ENCODE results near the gene LY86. TPM values are rescaled to one million over a fixed set of nuclear protein-coding genes. Genes with fewer than 3 reads are reported as not detected.

The LY86 gene
- total and polyA plus RNA-seq, 2 donors (not counting 1 experiment from before 2014, with no cell fraction given), result 68.7 to 90.2 TPM

DNA sequence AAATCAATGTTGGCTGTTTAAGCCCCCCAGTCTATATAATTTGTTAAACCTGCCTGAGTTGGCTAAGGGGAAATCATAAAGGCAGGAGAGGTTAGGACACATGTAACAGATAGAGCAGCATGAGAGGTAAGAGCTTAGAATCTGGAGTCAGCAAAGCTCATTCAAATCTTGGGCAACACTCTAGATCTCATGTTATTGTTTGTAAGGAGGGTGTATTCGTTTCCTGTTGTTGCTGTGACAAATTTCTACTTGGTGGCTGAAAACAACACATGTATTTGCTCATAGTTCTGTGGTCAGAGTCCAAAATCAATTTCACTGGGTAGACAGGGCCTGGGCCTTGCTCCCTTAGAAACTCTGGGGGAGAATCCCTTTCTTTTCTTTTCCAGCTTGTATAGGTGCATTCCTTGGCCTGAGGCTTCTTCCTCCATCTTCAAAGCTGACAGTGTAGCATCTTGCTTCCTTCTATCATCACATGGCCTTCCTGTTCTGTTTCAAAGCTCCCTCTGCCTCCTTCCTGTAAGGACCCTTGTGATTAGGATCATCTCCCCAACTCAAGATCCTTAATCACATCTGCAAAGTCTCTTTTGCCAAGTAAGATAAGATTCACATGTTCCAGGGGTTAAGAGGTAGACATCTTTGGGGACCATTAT is 4.4 kb downstream of the LY86 start:
- H3K9me3 Mint-ChIP-seq (ENCODE audit: insufficient read depth), result no peaks in the 10 kb centered on the region
- Histone ChIP-seq H3K27me3 (replicated peaks in 1 of 4; ENCODE audit: control extremely low read depth in 1 of 4, control insufficient read depth in 3 of 4, insufficient read depth in 4 of 4, low read length in 3 of 4) (no peaks in the 10 kb centered on the region), H3K27ac (ENCODE audit: low read length in 2 of 2) (peak overlapping the region; percentile 88 to 91), H4K20me1 (ENCODE audit: control insufficient read depth, insufficient read depth, low read length, poor library complexity, severe bottlenecking) (peaks cover 19% of the 10 kb centered on the region), H3K4me1 (ENCODE audit: control insufficient read depth in 2 of 2, insufficient read depth in 2 of 2, low read length in 2 of 2) (peaks cover 93% of the 10 kb centered on the region in 2 donors), H3K4me3 (ENCODE audit: control extremely low read depth in 1 of 5, extremely low read depth in 1 of 5, insufficient read depth in 1 of 5, low read depth in 2 of 5, low read length in 4 of 5) (peak overlapping the region in 2 of 5 experiments; percentile 9 to 52), H3K9ac (ENCODE audit: low read length) (peak overlapping the region; percentile 45), H3K9me3 (ENCODE audit: control extremely low read depth in 1 of 3, control insufficient read depth in 2 of 3, insufficient read depth in 1 of 3, low read length in 2 of 3) (peaks cover 0 to 3% (median 0%) of the 10 kb centered on the region in 3 donors), H3K36me3 (replicated peaks in 1 of 2; ENCODE audit: control extremely low read depth in 1 of 2, control insufficient read depth in 1 of 2, extremely low read depth in 1 of 2, insufficient read depth in 2 of 2, low read length in 1 of 2) (peaks cover 0 to 46% of the 10 kb centered on the region in 2 experiments), H3K79me2 (ENCODE audit: control insufficient read depth, insufficient read depth, low read length) (peaks cover 90% of the 10 kb centered on the region), H2AFZ (ENCODE audit: insufficient read depth, low read depth, low read length, poor library complexity, severe bottlenecking) (peak overlapping the region; percentile 7), H3K4me2 (replicated peaks; ENCODE audit: low read depth, low read length, poor library complexity, severe bottlenecking) (peak overlapping the region; percentile 83)
- intact Hi-C loops (cut with micrococcal nuclease), result loop anchor here (1.0 kb wide), 2 partner anchors 17 to 202 kb away; no protein-coding TSS in a partner anchor
- H3K27me3 Mint-ChIP-seq, result no peaks in the 10 kb centered on the region
- ChIA-PET CTCF (interaction anchor here (1.0 to 1.4 kb wide), 2 partner anchors 18 to 46 kb away, joined by 3 to 6 read pairs; no protein-coding TSS in a partner anchor), POLR2A (interaction anchor here (1.0 kb wide), 1 partner anchor 25 kb away, joined by 3 read pairs; no protein-coding TSS in a partner anchor)
- peak overlapping the region; percentile 82 for H3K4me3 Mint-ChIP-seq
- peaks cover 93% of the 10 kb centered on the region for H3K4me1 Mint-ChIP-seq
- WGBS (ENCODE audit: insufficient coverage), result 100% methylated on average over 1 of the region's 1 CpG
- TF ChIP-seq, protein P1, sequence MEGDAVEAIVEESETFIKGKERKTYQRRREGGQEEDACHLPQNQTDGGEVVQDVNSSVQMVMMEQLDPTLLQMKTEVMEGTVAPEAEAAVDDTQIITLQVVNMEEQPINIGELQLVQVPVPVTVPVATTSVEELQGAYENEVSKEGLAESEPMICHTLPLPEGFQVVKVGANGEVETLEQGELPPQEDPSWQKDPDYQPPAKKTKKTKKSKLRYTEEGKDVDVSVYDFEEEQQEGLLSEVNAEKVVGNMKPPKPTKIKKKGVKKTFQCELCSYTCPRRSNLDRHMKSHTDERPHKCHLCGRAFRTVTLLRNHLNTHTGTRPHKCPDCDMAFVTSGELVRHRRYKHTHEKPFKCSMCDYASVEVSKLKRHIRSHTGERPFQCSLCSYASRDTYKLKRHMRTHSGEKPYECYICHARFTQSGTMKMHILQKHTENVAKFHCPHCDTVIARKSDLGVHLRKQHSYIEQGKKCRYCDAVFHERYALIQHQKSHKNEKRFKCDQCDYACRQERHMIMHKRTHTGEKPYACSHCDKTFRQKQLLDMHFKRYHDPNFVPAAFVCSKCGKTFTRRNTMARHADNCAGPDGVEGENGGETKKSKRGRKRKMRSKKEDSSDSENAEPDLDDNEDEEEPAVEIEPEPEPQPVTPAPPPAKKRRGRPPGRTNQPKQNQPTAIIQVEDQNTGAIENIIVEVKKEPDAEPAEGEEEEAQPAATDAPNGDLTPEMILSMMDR (IDR thresholded peaks at IDR 0.05), result no peak
- no peak for TF ChIP-seq EZH2 (IDR thresholded peaks at IDR 0.05; ENCODE audit: borderline replicate concordance, insufficient read depth, low read depth, low read length, poor library complexity, severe bottlenecking)
- DNase-seq, result no peak
- ATAC-seq (ENCODE audit: low read depth), result no peak
- H3K27ac Mint-ChIP-seq, result peak overlapping the region; percentile 97

DNA sequence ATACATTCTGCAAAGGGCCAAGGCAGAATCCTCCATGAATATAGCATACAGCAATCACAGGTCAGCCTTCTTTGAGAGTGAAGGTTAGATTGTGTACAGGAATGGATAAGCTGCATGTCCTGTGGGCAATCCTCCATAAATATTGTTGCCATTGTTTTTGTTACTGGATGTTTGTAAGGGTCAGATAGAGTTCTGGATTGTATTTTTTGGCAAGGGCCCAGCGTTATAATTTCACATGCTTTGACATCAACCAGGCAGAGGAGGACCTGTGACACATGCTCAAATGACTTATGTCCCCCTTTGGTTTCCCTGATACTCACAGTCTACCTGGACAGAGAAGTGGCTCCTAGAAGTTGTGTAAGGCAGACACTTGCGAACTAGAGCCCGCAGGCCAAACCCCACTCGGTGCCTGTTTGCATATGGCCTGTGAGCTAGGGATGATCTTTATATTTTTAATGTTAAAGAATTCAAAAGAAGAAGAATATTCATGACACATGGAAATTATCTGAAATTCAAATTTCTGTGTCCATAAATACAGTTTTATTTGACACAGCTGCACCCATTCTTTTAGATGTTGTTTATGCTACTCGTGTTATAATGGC is 5.4 kb downstream of the LY86 start:
- peaks cover 97% of the 10 kb centered on the region for H3K79me2 ChIP-seq (ENCODE audit: control insufficient read depth, insufficient read depth, low read length)
- no peak overlapping the region for H3K4me3 ChIP-seq (ENCODE audit: control extremely low read depth in 1 of 5, extremely low read depth in 1 of 5, insufficient read depth in 1 of 5, low read depth in 2 of 5, low read length in 4 of 5)
- Mint-ChIP-seq H3K4me1 (peaks cover 91% of the 10 kb centered on the region), H3K27me3 (no peaks in the 10 kb centered on the region), H3K9me3 (ENCODE audit: insufficient read depth) (no peaks in the 10 kb centered on the region), H3K27ac (peak overlapping the region; percentile 97), H3K4me3 (peak overlapping the region; percentile 82)
- H2AFZ ChIP-seq (ENCODE audit: insufficient read depth, low read depth, low read length, poor library complexity, severe bottlenecking), result no peak overlapping the region
- H3K36me3 ChIP-seq (replicated peaks in 1 of 2; ENCODE audit: control extremely low read depth in 1 of 2, control insufficient read depth in 1 of 2, extremely low read depth in 1 of 2, insufficient read depth in 2 of 2, low read length in 1 of 2), result peaks cover 0 to 53% of the 10 kb centered on the region in 2 experiments
- H3K27ac ChIP-seq (ENCODE audit: low read length in 2 of 2), result peak overlapping the region; percentile 88 to 91
- POLR2A ChIA-PET, result no interaction called here
- peaks cover 0 to 3% (median 0%) of the 10 kb centered on the region in 3 donors for H3K9me3 ChIP-seq (ENCODE audit: control extremely low read depth in 1 of 3, control insufficient read depth in 2 of 3, insufficient read depth in 1 of 3, low read length in 2 of 3)
- H3K4me1 ChIP-seq (ENCODE audit: control insufficient read depth in 2 of 2, insufficient read depth in 2 of 2, low read length in 2 of 2), result peaks cover 89 to 96% of the 10 kb centered on the region in 2 donors
- intact Hi-C loops (cut with micrococcal nuclease), result no loop called here
- H3K4me2 ChIP-seq (replicated peaks; ENCODE audit: low read depth, low read length, poor library complexity, severe bottlenecking), result peak overlapping the region; percentile 83
- peaks cover 23% of the 10 kb centered on the region for H4K20me1 ChIP-seq (ENCODE audit: control insufficient read depth, insufficient read depth, low read length, poor library complexity, severe bottlenecking)
- TF ChIP-seq, protein P1 (IDR thresholded peaks at IDR 0.05), result no peak
- no peak for TF ChIP-seq EZH2 (IDR thresholded peaks at IDR 0.05; ENCODE audit: borderline replicate concordance, insufficient read depth, low read depth, low read length, poor library complexity, severe bottlenecking)
- ATAC-seq (ENCODE audit: low read depth) (no peak), DNase-seq (no peak)
- no peaks in the 10 kb centered on the region for H3K27me3 ChIP-seq (replicated peaks in 1 of 4; ENCODE audit: control extremely low read depth in 1 of 4, control insufficient read depth in 3 of 4, insufficient read depth in 4 of 4, low read length in 3 of 4)
- CTCF ChIA-PET, result interaction anchor here (1.0 to 1.4 kb wide), 2 partner anchors 17 to 47 kb away, joined by 3 to 6 read pairs; no protein-coding TSS in a partner anchor
- peak overlapping the region; percentile 45 for H3K9ac ChIP-seq (ENCODE audit: low read length)
- no CpG with 5 or more reads among the region's 5 CpGs for WGBS (ENCODE audit: insufficient coverage)

Data from B cell (primary cell).